Activated B cell treated with CpG ODN at 0.5 μM for 24 hours (primary cell): Measurements from ENCODE around the gene NPHP4. TPM values are rescaled to one million over a fixed set of nuclear protein-coding genes. Genes with fewer than 3 reads are reported as not detected.

Experiments used
- ATAC-seq: fragments of 200-7000 bp; cut with Tn5 transposase; one replicate; pipeline ENCODE4 v1.10.0; 2021; ENCODE audit warnings: low read depth, mild to moderate bottlenecking, moderate library complexity
- CTCF ChIA-PET: fragments of 350-600 bp; sonication (Branson Sonifier 250); formaldehyde crosslinking; loops from one replicate; lab custom pipeline; 2021; ENCODE audit warnings: antibody characterized with exemption; lab: Charles Lee
- POLR2A ChIA-PET: fragments of 350-600 bp; sonication (Branson Sonifier 250); formaldehyde crosslinking; loops from one replicate; lab custom pipeline; 2021; ENCODE audit warnings: antibody characterized with exemption; lab: Charles Lee
- DNase-seq: peaks from one replicate; pipeline ENCODE4 v3.0.0; 2022
- H3K27ac Mint-ChIP-seq: one replicate; pipeline ENCODE4 v1.8.0; 2020; ENCODE audit warnings: mixed read lengths
- H3K27me3 Mint-ChIP-seq: one replicate; pipeline ENCODE4 v1.8.0; 2021; ENCODE audit warnings: mixed read lengths
- H3K36me3 Mint-ChIP-seq: one replicate; pipeline ENCODE4 v1.8.0; 2021; ENCODE audit warnings: low read depth, mixed read lengths
- H3K4me1 Mint-ChIP-seq: one replicate; pipeline ENCODE4 v1.8.0; 2021; ENCODE audit warnings: mixed read lengths
- H3K4me3 Mint-ChIP-seq: one replicate; pipeline ENCODE4 v1.8.0; 2020; ENCODE audit warnings: mild to moderate bottlenecking, mixed read lengths
- H3K9me3 Mint-ChIP-seq: one replicate; pipeline ENCODE4 v1.8.0; 2020; ENCODE audit warnings: mixed read lengths
- intact Hi-C: fragments of 100-400 bp; cut with micrococcal nuclease; formaldehyde crosslinking; loops from one replicate; pipeline ENCODE4 v1.15.1; 2024
- total RNA-seq: library from RNA; stranded (reverse); gene quantifications from 2 replicates; pipeline ENCODE4 v1.2.3, GENCODE V29; 2022
- TF ChIP-seq, protein P1 (sequence below): fragments of 200-600 bp; IDR thresholded peaks from one replicate; pipeline ENCODE4 v1.8.0; 2022; ENCODE audit warnings: antibody characterized with exemption, mild to moderate bottlenecking

NPHP4 gene
- total RNA-seq, 1 donor from 2014 or later: 8.0 TPM

DNA sequence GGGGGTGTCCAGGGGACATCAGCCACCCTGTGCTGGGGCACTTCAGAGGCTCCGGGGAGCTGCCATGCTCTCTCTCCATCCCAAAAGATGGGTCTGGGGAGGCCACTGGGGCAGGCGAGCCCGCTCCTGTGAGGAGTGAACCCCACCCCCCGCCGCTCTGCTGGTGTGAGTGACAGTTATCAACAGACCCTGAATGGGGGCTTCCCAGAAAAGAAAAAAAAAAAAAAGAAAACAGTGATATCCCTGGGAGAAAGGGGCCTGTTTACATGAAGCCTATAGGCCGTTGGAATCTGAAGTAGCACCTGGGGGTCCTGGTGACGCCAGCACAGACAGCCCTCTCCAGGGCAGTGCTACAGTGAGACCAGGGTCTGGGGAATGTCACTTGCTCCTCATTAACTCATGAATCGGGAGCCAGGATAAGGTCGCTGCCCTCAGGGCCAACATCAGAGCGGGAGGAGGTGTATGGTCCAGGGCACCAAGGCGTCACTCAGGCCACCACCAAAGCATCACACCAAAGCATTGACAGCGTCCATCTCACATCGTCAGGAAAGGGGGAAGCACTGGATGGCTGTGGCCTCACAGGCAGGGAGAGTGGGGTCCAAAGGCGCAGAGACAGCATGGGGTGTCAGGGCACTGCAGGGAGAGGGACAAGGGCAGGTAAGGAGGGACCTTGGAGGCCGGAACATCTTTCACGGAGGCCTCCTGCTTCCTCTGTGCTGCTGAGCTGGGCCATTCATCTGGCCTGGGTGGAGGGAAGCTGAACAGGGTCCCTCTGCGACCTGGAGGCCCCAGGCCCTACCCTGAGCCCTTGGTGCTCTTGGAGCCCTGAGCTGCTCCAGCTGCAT lies 8.4 kb upstream of the NPHP4 start:
- peaks cover 2% of the 10 kb centered on the region for H3K4me1 Mint-ChIP-seq
- POLR2A ChIA-PET: no interaction called here
- no peak for DNase-seq
- H3K9me3 Mint-ChIP-seq: no peaks in the 10 kb centered on the region
- ATAC-seq: no peak
- H3K27me3 Mint-ChIP-seq: no peaks in the 10 kb centered on the region
- CTCF ChIA-PET: no interaction called here
- TF ChIP-seq, protein P1, sequence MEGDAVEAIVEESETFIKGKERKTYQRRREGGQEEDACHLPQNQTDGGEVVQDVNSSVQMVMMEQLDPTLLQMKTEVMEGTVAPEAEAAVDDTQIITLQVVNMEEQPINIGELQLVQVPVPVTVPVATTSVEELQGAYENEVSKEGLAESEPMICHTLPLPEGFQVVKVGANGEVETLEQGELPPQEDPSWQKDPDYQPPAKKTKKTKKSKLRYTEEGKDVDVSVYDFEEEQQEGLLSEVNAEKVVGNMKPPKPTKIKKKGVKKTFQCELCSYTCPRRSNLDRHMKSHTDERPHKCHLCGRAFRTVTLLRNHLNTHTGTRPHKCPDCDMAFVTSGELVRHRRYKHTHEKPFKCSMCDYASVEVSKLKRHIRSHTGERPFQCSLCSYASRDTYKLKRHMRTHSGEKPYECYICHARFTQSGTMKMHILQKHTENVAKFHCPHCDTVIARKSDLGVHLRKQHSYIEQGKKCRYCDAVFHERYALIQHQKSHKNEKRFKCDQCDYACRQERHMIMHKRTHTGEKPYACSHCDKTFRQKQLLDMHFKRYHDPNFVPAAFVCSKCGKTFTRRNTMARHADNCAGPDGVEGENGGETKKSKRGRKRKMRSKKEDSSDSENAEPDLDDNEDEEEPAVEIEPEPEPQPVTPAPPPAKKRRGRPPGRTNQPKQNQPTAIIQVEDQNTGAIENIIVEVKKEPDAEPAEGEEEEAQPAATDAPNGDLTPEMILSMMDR: no peak
- no peak overlapping the region for H3K4me3 Mint-ChIP-seq
- H3K27ac Mint-ChIP-seq: no peak overlapping the region
- peaks cover 8% of the 10 kb centered on the region for H3K36me3 Mint-ChIP-seq
- intact Hi-C loops: no loop called here

- H3K4me1 Mint-ChIP-seq: peaks cover 5% of the 10 kb centered on the region
- no peak overlapping the region for H3K4me3 Mint-ChIP-seq
- CTCF ChIA-PET: no interaction called here
- POLR2A ChIA-PET: no interaction called here
- peaks cover 8% of the 10 kb centered on the region for H3K36me3 Mint-ChIP-seq
- intact Hi-C loops: no loop called here
- no peak overlapping the region for H3K27ac Mint-ChIP-seq
- DNase-seq: no peak
- H3K27me3 Mint-ChIP-seq: no peaks in the 10 kb centered on the region
- no peak for ATAC-seq
- TF ChIP-seq, protein P1: no peak
- H3K9me3 Mint-ChIP-seq: no peaks in the 10 kb centered on the region
Observed at GRCh38 chr1:5999711-6000443, 7.7 kb upstream of the NPHP4 start.

DNA sequence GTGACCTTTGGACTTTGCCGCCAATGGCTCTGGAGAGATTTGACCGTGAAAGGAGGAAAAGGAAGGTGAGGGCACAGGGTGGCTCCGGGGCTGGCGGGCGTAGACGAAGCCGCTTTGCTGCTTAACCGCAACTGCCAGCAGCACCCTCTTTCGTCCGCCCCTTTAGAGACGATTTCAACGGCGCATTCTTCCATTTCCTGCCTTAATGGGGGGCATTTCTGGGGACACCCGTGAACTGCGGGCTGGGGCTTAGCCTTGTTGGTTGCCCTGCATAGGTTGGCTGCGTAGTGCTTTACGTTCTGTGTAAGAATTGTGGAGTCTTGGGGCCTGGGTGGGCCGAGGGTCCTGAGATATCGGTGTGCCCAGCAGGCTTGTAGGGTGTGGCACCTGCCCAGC lies 6.7 kb upstream of the NPHP4 start:
- TF ChIP-seq, protein P1: no peak
- intact Hi-C loops: no loop called here
- Mint-ChIP-seq H3K9me3 (no peaks in the 10 kb centered on the region), H3K4me1 (peaks cover 15% of the 10 kb centered on the region), H3K4me3 (no peak overlapping the region), H3K27ac (no peak overlapping the region), H3K36me3 (peaks cover 8% of the 10 kb centered on the region), H3K27me3 (no peaks in the 10 kb centered on the region)
- DNase-seq (no peak), ATAC-seq (no peak)
- POLR2A ChIA-PET: no interaction called here
- CTCF ChIA-PET: no interaction called here

DNA sequence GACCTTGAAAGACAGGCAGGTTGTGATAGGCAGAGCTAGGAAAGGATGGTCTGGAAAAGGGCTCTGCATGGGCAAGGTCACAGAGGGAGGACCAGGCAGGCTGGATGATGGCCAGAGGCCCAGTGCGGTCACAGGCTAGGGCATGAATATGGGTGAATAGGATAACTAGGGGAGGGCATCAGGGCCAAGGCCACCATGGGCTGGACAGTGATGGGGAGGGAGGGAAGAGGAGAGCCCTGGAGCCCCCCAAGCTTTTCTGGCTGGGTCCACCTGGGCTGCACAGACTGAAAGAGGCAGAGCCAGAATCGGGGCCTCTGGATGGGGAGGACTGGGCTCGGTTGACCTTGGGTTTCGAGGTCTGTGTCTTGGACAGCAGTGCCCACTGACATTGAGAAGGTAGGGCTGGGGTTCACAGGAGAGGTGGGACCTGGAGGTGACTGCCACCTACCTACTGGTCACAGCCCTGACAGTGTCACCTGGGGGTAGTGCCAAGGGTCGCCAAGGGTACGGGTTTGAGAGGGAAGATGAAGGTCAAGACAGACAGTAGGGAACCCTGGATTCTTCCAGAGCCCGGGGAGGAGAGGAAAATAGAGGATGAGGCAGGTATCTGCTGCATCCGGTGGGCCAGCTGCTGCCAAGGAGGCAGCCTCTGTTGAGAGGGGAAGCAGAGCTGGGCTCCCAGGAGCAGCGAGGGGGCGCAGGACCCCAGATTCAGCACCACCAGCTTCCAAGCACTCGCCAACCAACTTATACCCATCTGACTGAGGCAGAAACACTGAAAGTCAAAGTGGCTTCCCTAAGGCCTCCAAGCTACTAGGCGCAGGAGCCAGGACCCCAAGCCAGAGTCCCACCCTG lies 6.1 kb upstream of the NPHP4 start:
- DNase-seq (no peak), ATAC-seq (no peak)
- H3K27me3 Mint-ChIP-seq: no peaks in the 10 kb centered on the region
- H3K4me1 Mint-ChIP-seq: peaks cover 21% of the 10 kb centered on the region
- no peaks in the 10 kb centered on the region for H3K9me3 Mint-ChIP-seq
- TF ChIP-seq, protein P1: no peak
- peaks cover 3% of the 10 kb centered on the region for H3K36me3 Mint-ChIP-seq
- intact Hi-C loops: no loop called here
- ChIA-PET CTCF (no interaction called here), POLR2A (no interaction called here)
- no peak overlapping the region for H3K27ac Mint-ChIP-seq
- H3K4me3 Mint-ChIP-seq: no peak overlapping the region

- Mint-ChIP-seq H3K4me3 (no peak overlapping the region), H3K27ac (no peak overlapping the region), H3K9me3 (no peaks in the 10 kb centered on the region), H3K4me1 (peaks cover 27% of the 10 kb centered on the region), H3K36me3 (peaks cover 4% of the 10 kb centered on the region), H3K27me3 (no peaks in the 10 kb centered on the region)
- ATAC-seq (no peak), DNase-seq (no peak)
- intact Hi-C loops: no loop called here
- TF ChIP-seq, protein P1: no peak
- CTCF ChIA-PET: no interaction called here
- POLR2A ChIA-PET: no interaction called here
Observed at GRCh38 chr1:5997316-5997715, 5.1 kb upstream of the NPHP4 start.
